Endodermal cell (in vitro differentiated cells): ENCODE data around the gene ARHGAP33. TPM values are rescaled to one million over a fixed set of nuclear protein-coding genes. Genes with fewer than 3 reads are reported as not detected.
"Not testable (repeated sequence)": the region's sequence is repeated elsewhere in the genome, so short reads cannot be mapped to it uniquely, and the experiment has no call there.

Experiments
- DNase-seq: peaks from one replicate; pipeline ENCODE4 v3.0.0-alpha.2; 2017
- H3K27ac ChIP-seq: 2 replicates; pipeline ENCODE4 v1.5.1; 2013; ENCODE audit warnings: mild to moderate bottlenecking, low read depth, low read length, moderate library complexity
- H3K27me3 ChIP-seq: 2 replicates; pipeline ENCODE4 v1.6.1; 2013; ENCODE audit warnings: mild to moderate bottlenecking, low read length, moderate library complexity; ENCODE audit not compliant: insufficient read depth, control insufficient read depth, poor library complexity, severe bottlenecking
- H3K36me3 ChIP-seq: 2 replicates; pipeline ENCODE4 v1.7.0; 2013; ENCODE audit warnings: mild to moderate bottlenecking, low read length, moderate library complexity; ENCODE audit not compliant: control insufficient read depth, insufficient read depth
- H3K4me1 ChIP-seq: one replicate; pipeline ENCODE4 v1.7.0; 2013; ENCODE audit warnings: low read length; ENCODE audit not compliant: control insufficient read depth, insufficient read depth
- H3K4me3 ChIP-seq: 2 replicates; pipeline ENCODE4 v1.5.1; 2013; ENCODE audit warnings: mild to moderate bottlenecking, low read length, moderate library complexity
- H3K9ac ChIP-seq: 2 replicates; pipeline ENCODE4 v1.6.1; 2013; ENCODE audit warnings: mild to moderate bottlenecking, low read length, moderate library complexity; ENCODE audit not compliant: poor library complexity, severe bottlenecking; ENCODE audit errors: extremely low read depth
- H3K9me3 ChIP-seq: 2 replicates; pipeline ENCODE4 v1.6.1; 2013; ENCODE audit warnings: mild to moderate bottlenecking, low read length, moderate library complexity; ENCODE audit not compliant: control insufficient read depth
- H3K27ac Mint-ChIP-seq: 2 replicates; pipeline ENCODE4 v1.8.0; 2020; ENCODE audit warnings: mixed read lengths
- H3K27me3 Mint-ChIP-seq: 2 replicates; pipeline ENCODE4 v1.8.0; 2021; ENCODE audit warnings: mild to moderate bottlenecking, mixed read lengths; ENCODE audit not compliant: insufficient read depth
- H3K36me3 Mint-ChIP-seq: 2 replicates; pipeline ENCODE4 v1.8.0; 2020; ENCODE audit warnings: low read depth, mixed read lengths
- H3K4me1 Mint-ChIP-seq: 2 replicates; pipeline ENCODE4 v1.8.0; 2020; ENCODE audit warnings: mixed read lengths
- H3K4me3 Mint-ChIP-seq: 2 replicates; pipeline ENCODE4 v1.8.0; 2020; ENCODE audit warnings: mild to moderate bottlenecking, moderate library complexity, mixed read lengths
- H3K9me3 Mint-ChIP-seq: 2 replicates; pipeline ENCODE4 v1.8.0; 2020; ENCODE audit warnings: mild to moderate bottlenecking, mixed read lengths
- CTCF ChIP-seq: fragments of 200-600 bp; sonication (generic); conservative IDR thresholded peaks from 2 replicates; pipeline ENCODE4 v1.5.0; 2021; ENCODE audit warnings: antibody characterized with exemption, mild to moderate bottlenecking
- whole genome bisulfite sequencing, 2 experiments: methylation state at CpG; one replicate each; pipeline versions ENCODE4 v1.1.5 to v1.1.7; 2013; ENCODE audit warnings: missing lambda C conversion rate in 2 of 2, mixed read lengths in 1 of 2; ENCODE audit not compliant: insufficient coverage in 1 of 2, insufficient read length in 1 of 2; 5-methylcytosine and 5-hydroxymethylcytosine counted together
- total RNA-seq, 2 donors: library from RNA; stranded (reverse); fragmentation: NEBNext Ultra II Directional in 1 of 2; extraction: Animal tissue kit (Norgen Biotek cat#: 25700) in 1 of 2; gene quantifications; 2 replicates in 1 of 2; 3 replicates in 1 of 2; pipeline ENCODE4 v1.2.1, GENCODE V29; 2021

Gene ARHGAP33
- total RNA-seq, 2 donors from 2014 or later = 12.7 to 15.0 TPM

GRCh38 chr19:35768082-35768421, 7.3 kb upstream of the ARHGAP33 start:
- H3K27me3 ChIP-seq = no peaks in the 10 kb centered on the region
- peaks cover 8% of the 10 kb centered on the region for H3K27me3 Mint-ChIP-seq
- DNase-seq = no peak
- TF ChIP-seq CTCF = no peak
- H3K4me1 ChIP-seq = peaks cover 2% of the 10 kb centered on the region
- no peak overlapping the region for H3K9ac ChIP-seq
- H3K36me3 ChIP-seq = peaks cover 19% of the 10 kb centered on the region
- H3K4me1 Mint-ChIP-seq = peaks cover 3% of the 10 kb centered on the region
- peaks cover 22% of the 10 kb centered on the region for H3K36me3 Mint-ChIP-seq
- no peak overlapping the region for H3K27ac ChIP-seq
- no peak overlapping the region for H3K4me3 ChIP-seq
- H3K4me3 Mint-ChIP-seq = no peak overlapping the region
- H3K9me3 Mint-ChIP-seq = no peaks in the 10 kb centered on the region
- 71 to 72% methylated on average over 14 to 15 of the region's 15 CpGs for WGBS, 2 experiments
- no peaks in the 10 kb centered on the region for H3K9me3 ChIP-seq
- H3K27ac Mint-ChIP-seq = no peak overlapping the region

GRCh38 chr19:35772362-35772761, 3.0 kb upstream of the ARHGAP33 start:
- H3K27ac ChIP-seq, H3K4me1 ChIP-seq, H3K4me3 Mint-ChIP-seq, H3K9ac ChIP-seq, H3K27ac Mint-ChIP-seq, DNase-seq, H3K9me3 Mint-ChIP-seq, H3K9me3 ChIP-seq, H3K4me3 ChIP-seq, H3K36me3 Mint-ChIP-seq: not testable (repeated sequence)
- 92 to 93% methylated on average over 4 to 5 of the region's 5 CpGs for WGBS, 2 experiments
- Mint-ChIP-seq H3K27me3 (peaks cover 30% of the 10 kb centered on the region), H3K4me1 (peaks cover 14% of the 10 kb centered on the region)
- Histone ChIP-seq H3K27me3 (peaks cover 11% of the 10 kb centered on the region), H3K36me3 (peaks cover 11% of the 10 kb centered on the region)

GRCh38 chr19:35773020-35773806, 2.2 kb upstream of the ARHGAP33 start:
- no peak overlapping the region for H3K9ac ChIP-seq
- no peak for DNase-seq
- H3K4me1 Mint-ChIP-seq = peaks cover 15% of the 10 kb centered on the region
- no peaks in the 10 kb centered on the region for H3K9me3 Mint-ChIP-seq
- H3K4me3 Mint-ChIP-seq = no peak overlapping the region
- H3K4me1 ChIP-seq = peaks cover 3% of the 10 kb centered on the region
- no peaks in the 10 kb centered on the region for H3K9me3 ChIP-seq
- peaks cover 9% of the 10 kb centered on the region for H3K36me3 Mint-ChIP-seq
- peaks cover 9% of the 10 kb centered on the region for H3K36me3 ChIP-seq
- H3K27ac ChIP-seq = no peak overlapping the region
- peaks cover 11% of the 10 kb centered on the region for H3K27me3 ChIP-seq
- peaks cover 37% of the 10 kb centered on the region for H3K27me3 Mint-ChIP-seq
- TF ChIP-seq CTCF = no peak
- H3K27ac Mint-ChIP-seq = no peak overlapping the region
- WGBS, 2 experiments = 73 to 82% methylated on average over 9 of the region's 9 CpGs
- no peak overlapping the region for H3K4me3 ChIP-seq
